Measurements from ENCODE around the gene C1QTNF3. TPM values are rescaled to one million over a fixed set of nuclear protein-coding genes. Genes with fewer than 3 reads are reported as not detected.

The C1QTNF3 gene
- total RNA-seq, 2 donors from 2014 or later, result 4.3 to 11.6 TPM

GRCh38 chr5:33969572-33970452, 73.2 kb downstream of the C1QTNF3 start:
- ATAC-seq (ENCODE audit: insufficient number of reproducible peaks, low FRiP score, low read depth) (peak; percentile 54), DNase-seq (ENCODE audit: low spot score) (no peak)
- TF ChIP-seq CTCF (IDR thresholded peaks at IDR 0.05), result peak; percentile 71
- Histone ChIP-seq H3K27ac (no peak overlapping the region), H3K27me3 (replicated peaks; ENCODE audit: insufficient read depth) (no peaks in the 10 kb centered on the region), H3K4me1 (ENCODE audit: control insufficient read depth in 1 of 2, low read depth in 2 of 2) (no peaks in the 10 kb centered on the region), H3K4me3 (no peak overlapping the region), H3K36me3 (no peaks in the 10 kb centered on the region), H3K9me3 (no peaks in the 10 kb centered on the region)

DNA sequence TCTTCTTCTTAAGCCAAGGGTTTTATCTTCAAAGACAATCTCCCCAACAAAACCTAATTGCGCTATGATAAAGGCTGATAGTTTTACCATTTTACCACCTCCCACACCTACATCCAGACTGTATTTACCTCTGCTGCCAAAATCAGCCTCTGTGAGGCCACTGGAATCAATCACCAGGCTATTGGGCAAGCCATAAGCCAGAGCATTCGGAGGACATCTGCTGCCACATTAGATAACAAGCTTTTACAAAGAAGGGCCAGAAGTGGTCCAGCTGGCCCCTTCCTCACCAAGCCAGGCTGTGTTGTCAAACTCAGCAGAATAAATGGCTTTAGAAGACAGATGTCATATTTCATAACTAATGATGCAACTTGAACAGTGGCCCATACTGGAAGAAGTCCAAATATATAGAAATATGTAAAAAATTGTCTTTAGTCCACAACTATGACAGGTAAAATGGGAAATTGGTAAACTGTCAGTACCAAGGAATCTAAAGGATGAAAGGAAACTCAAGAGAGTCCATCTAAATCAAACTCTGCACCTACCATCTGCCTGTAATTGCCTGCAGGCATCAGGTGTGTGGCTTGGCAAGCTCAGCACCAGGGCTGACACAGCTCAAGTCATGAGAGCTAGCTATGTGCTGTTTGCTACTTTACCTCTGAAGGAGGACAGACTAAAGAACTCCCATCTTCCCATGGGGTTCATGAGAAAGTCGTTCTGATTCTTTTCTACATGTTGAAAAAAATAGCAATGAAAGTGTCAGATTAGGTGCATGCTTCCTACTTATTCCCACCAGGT, 74.6 kb downstream of the C1QTNF3 start:
- TF ChIP-seq CTCF (IDR thresholded peaks at IDR 0.05), result no peak

More for the DNA sequence above, 74.6 kb downstream of the C1QTNF3 start:
- DNase-seq (ENCODE audit: low spot score) (no peak), ATAC-seq (ENCODE audit: insufficient number of reproducible peaks, low FRiP score, low read depth) (no peak)
- no peak overlapping the region for H3K4me3 ChIP-seq
- no peaks in the 10 kb centered on the region for H3K36me3 ChIP-seq
- H3K4me1 ChIP-seq (ENCODE audit: control insufficient read depth in 1 of 2, low read depth in 2 of 2), result no peaks in the 10 kb centered on the region
- no peak overlapping the region for H3K27ac ChIP-seq
- H3K27me3 ChIP-seq (replicated peaks; ENCODE audit: insufficient read depth), result no peaks in the 10 kb centered on the region
- no peaks in the 10 kb centered on the region for H3K9me3 ChIP-seq

Other genes starting within 250 kb of the C1QTNF3 start
- gene ADAMTS12, start 151.2 kb downstream of the C1QTNF3 start, total RNA-seq, result 1 to 10 TPM; 7.3 to 8.0 TPM
- gene RXFP3, start 106.8 kb downstream of the C1QTNF3 start, total RNA-seq, result not detected
- gene SLC45A2, start 58.5 kb downstream of the C1QTNF3 start, total RNA-seq, result not detected
- 1 to 10 TPM; 7.3 to 8.4 TPM for gene AMACR, start 35.2 kb downstream of the C1QTNF3 start, total RNA-seq